RKO (cell line): ENCODE measurements around the gene CHFR.
"Not testable (repeated sequence)": the region's sequence is repeated elsewhere in the genome, so short reads cannot be mapped to it uniquely, and the experiment has no call there.

Experiments
- DNase-seq: peaks from one replicate; pipeline ENCODE4 v3.0.0-alpha.2; 2016; ENCODE audit warnings: low spot score

Gene CHFR

GRCh38 chr12:132839558-132840235 lies 47.7 kb downstream of the CHFR start:
- no peak for DNase-seq

- DNase-seq, result no peak
Measured at GRCh38 chr12:132838410-132839080, 48.9 kb downstream of the CHFR start.

GRCh38 chr12:132837693-132838409 lies 49.6 kb downstream of the CHFR start:
- no peak for DNase-seq

GRCh38 chr12:132836795-132837331 lies 50.5 kb downstream of the CHFR start:
- DNase-seq, result no peak

- DNase-seq, result not testable (repeated sequence)
Measured at GRCh38 chr12:132836230-132836629, 51.2 kb downstream of the CHFR start.

GRCh38 chr12:132835076-132836025 lies 52.1 kb downstream of the CHFR start:
- DNase-seq, result no peak

GRCh38 chr12:132834181-132834711 lies 53.2 kb downstream of the CHFR start:
- DNase-seq, result no peak

GRCh38 chr12:132833341-132833740 lies 54.1 kb downstream of the CHFR start:
- no peak for DNase-seq

GRCh38 chr12:132831771-132832170 lies 55.6 kb downstream of the CHFR start:
- DNase-seq, result no peak

- DNase-seq, result peak; percentile 92
Measured at GRCh38 chr12:132828706-132829534, 58.5 kb downstream of the CHFR start, which contains the start of gene GOLGA3. Gene GOLGA3 (minus strand): TSS chr12:132828869. CDS start chr12:132822128, 6,741 bp downstream.

GRCh38 chr12:132827763-132828703 lies 59.4 kb downstream of the CHFR start:
- DNase-seq, result peak; percentile 74

GRCh38 chr12:132825861-132826260 lies 61.5 kb downstream of the CHFR start:
- no peak for DNase-seq

GRCh38 chr12:132825089-132825488 lies 62.3 kb downstream of the CHFR start:
- no peak for DNase-seq

- no peak for DNase-seq
Measured at GRCh38 chr12:132824053-132824452, 63.4 kb downstream of the CHFR start.

GRCh38 chr12:132818562-132818961 lies 68.8 kb downstream of the CHFR start:
- no peak for DNase-seq

GRCh38 chr12:132814232-132814631 lies 73.2 kb downstream of the CHFR start:
- no peak for DNase-seq

- no peak for DNase-seq
Measured at GRCh38 chr12:132813443-132813842, 74.0 kb downstream of the CHFR start.

- DNase-seq, result no peak
Measured at GRCh38 chr12:132812631-132813305, 74.6 kb downstream of the CHFR start.

GRCh38 chr12:132809391-132809790 lies 78.0 kb downstream of the CHFR start:
- DNase-seq, result peak; percentile 32
